Measurements from ENCODE around the gene CWF19L1.

- TF ChIP-seq EZH2 (IDR thresholded peaks at IDR 0.05; ENCODE audit: low read depth), result no peak
- TF ChIP-seq CTCF (conservative IDR thresholded peaks at IDR 0.05), result no peak
These were observed 20.3 kb upstream of the CWF19L1 start for GRCh38 chr10:100287756-100288155.
